KMS-11 (cell line): ENCODE measurements around the gene WDR73.

Source experiments
- H2AFZ ChIP-seq: fragments of 200-600 bp; sonication (generic); 2 replicates; pipeline ENCODE4 v1.6.1; 2016; ENCODE audit warnings: antibody characterized with exemption, mixed run types, low read depth
- H3K27ac ChIP-seq: fragments of 200-600 bp; sonication (generic); 2 replicates; pipeline ENCODE4 v1.6.1; 2016; ENCODE audit warnings: mild to moderate bottlenecking, mixed run types
- H3K27me3 ChIP-seq: fragments of 200-600 bp; sonication (generic); 2 replicates; pipeline ENCODE4 v1.6.1; 2017; ENCODE audit warnings: mild to moderate bottlenecking, low read depth, mixed run types, moderate library complexity; ENCODE audit not compliant: insufficient read depth
- H3K36me3 ChIP-seq: fragments of 200-600 bp; sonication (generic); 2 replicates; pipeline ENCODE4 v1.6.1; 2017; ENCODE audit warnings: mild to moderate bottlenecking, mixed run types; ENCODE audit not compliant: insufficient read depth
- H3K4me1 ChIP-seq: fragments of 200-600 bp; sonication (generic); 2 replicates; pipeline ENCODE4 v1.6.1; 2016; ENCODE audit warnings: mild to moderate bottlenecking, low read depth, mixed run types; ENCODE audit not compliant: poor library complexity, severe bottlenecking
- H3K4me2 ChIP-seq: fragments of 200-600 bp; sonication (generic); 2 replicates; pipeline ENCODE4 v1.7.0; 2016; ENCODE audit warnings: mild to moderate bottlenecking, mixed run types
- H3K4me3 ChIP-seq: fragments of 200-600 bp; sonication (generic); IDR thresholded peaks from 2 replicates; pipeline ENCODE4 v1.6.1; 2017; ENCODE audit warnings: low read depth, low read length, mixed read lengths; ENCODE audit not compliant: insufficient read depth
- H3K79me2 ChIP-seq: fragments of 200-600 bp; sonication (generic); 2 replicates; pipeline ENCODE4 v1.6.1; 2016; ENCODE audit warnings: low read depth, mixed run types; ENCODE audit not compliant: insufficient read depth
- H3K9ac ChIP-seq: fragments of 200-600 bp; sonication (generic); 2 replicates; pipeline ENCODE4 v1.6.1; 2016; ENCODE audit warnings: mild to moderate bottlenecking, mixed run types
- H4K20me1 ChIP-seq: fragments of 200-600 bp; sonication (generic); 2 replicates; pipeline ENCODE4 v1.6.1; 2016; ENCODE audit warnings: mild to moderate bottlenecking, mixed run types; ENCODE audit not compliant: insufficient read depth
- TF ChIP-seq, protein P1 (sequence below): fragments of 200-600 bp; sonication (generic); conservative IDR thresholded peaks from 2 replicates; pipeline ENCODE4 v1.6.1; 2017; ENCODE audit warnings: low read depth, mild to moderate bottlenecking, antibody characterized with exemption, low read length, moderate library complexity, mixed read lengths

The WDR73 gene

DNA sequence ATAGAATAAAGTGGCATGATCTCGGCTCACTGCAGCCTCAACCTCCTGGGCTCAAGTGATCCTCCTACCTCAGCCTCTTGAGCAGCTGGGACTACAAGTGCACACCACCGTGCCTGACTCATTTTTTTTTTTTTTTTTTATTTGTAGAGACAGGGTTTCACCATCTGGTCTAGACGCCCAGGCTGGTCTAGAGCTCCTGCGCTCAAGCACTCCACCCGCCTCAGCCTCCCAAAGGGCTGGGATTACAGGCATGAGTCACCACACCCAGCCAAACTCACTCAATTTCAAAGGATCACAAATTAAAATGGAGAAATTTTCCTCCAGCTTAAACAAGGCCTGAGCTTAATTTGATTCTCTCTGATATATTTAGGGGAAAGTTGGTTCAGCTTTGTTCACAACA is 31.2 kb upstream of the WDR73 start:
- H3K4me1 ChIP-seq, result no peaks in the 10 kb centered on the region
- no peak overlapping the region for H3K4me3 ChIP-seq
- H3K36me3 ChIP-seq, result no peaks in the 10 kb centered on the region
- H3K4me2 ChIP-seq, result no peak overlapping the region
- no peaks in the 10 kb centered on the region; the same call in 1 of the 2 replicates for H4K20me1 ChIP-seq
- no peaks in the 10 kb centered on the region; the same call in 1 of the 2 replicates for H3K79me2 ChIP-seq
- H2AFZ ChIP-seq, result no peak overlapping the region
- TF ChIP-seq, protein P1, sequence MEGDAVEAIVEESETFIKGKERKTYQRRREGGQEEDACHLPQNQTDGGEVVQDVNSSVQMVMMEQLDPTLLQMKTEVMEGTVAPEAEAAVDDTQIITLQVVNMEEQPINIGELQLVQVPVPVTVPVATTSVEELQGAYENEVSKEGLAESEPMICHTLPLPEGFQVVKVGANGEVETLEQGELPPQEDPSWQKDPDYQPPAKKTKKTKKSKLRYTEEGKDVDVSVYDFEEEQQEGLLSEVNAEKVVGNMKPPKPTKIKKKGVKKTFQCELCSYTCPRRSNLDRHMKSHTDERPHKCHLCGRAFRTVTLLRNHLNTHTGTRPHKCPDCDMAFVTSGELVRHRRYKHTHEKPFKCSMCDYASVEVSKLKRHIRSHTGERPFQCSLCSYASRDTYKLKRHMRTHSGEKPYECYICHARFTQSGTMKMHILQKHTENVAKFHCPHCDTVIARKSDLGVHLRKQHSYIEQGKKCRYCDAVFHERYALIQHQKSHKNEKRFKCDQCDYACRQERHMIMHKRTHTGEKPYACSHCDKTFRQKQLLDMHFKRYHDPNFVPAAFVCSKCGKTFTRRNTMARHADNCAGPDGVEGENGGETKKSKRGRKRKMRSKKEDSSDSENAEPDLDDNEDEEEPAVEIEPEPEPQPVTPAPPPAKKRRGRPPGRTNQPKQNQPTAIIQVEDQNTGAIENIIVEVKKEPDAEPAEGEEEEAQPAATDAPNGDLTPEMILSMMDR, result no peak
- H3K27ac ChIP-seq, result no peak overlapping the region
- no peaks in the 10 kb centered on the region for H3K27me3 ChIP-seq
- H3K9ac ChIP-seq, result no peak overlapping the region

DNA sequence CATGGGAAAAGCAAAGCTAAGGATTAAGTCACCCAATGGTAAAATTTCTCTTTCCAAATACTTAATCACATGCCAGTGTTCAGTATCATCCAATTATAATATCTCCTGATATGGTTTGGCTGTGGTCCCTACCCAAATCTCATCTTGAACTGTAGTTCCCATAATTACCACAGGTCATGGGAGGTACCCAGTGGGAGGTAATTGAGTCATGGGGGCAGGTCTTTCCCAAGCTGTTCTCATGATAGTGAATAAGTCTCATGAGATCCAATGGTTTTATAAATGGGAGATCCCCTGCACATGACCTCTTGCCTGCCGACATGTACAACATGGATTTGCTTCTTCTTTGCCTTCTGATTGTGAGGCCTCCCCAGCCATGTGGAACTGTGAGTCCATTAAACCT is 30.0 kb upstream of the WDR73 start:
- H3K79me2 ChIP-seq, result no peaks in the 10 kb centered on the region; the same call in 1 of the 2 replicates
- no peaks in the 10 kb centered on the region; the same call in 1 of the 2 replicates for H3K36me3 ChIP-seq
- TF ChIP-seq, protein P1, result no peak
- no peaks in the 10 kb centered on the region; the same call in 1 of the 2 replicates for H4K20me1 ChIP-seq
- H3K27ac ChIP-seq, result no peak overlapping the region
- H3K9ac ChIP-seq, result no peak overlapping the region
- no peak overlapping the region for H3K4me2 ChIP-seq
- no peak overlapping the region for H3K4me3 ChIP-seq
- no peaks in the 10 kb centered on the region for H3K4me1 ChIP-seq
- H2AFZ ChIP-seq, result no peak overlapping the region
- H3K27me3 ChIP-seq, result no peaks in the 10 kb centered on the region

DNA sequence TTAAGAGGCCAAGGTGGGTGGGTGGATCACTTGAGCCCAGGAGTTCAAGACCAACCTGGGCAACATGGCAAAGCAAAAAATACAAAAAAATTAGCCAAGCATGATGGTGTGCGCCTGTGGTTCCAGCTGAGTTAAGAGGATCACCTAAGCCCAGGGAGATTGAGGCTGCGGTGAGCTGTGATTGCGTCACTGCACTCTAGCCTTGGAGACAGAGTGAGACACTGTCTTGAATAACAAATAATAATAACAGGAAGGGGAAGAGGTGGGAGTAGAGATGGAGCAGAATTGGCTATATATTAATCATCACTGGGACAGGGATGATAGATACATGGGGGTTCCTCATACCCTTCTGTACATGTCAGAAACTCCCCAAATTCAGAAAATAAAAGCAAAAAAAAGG is 27.7 kb upstream of the WDR73 start:
- H3K27ac ChIP-seq, result no peak overlapping the region
- no peaks in the 10 kb centered on the region; the same call in 1 of the 2 replicates for H3K36me3 ChIP-seq
- no peaks in the 10 kb centered on the region for H3K27me3 ChIP-seq
- no peak overlapping the region for H2AFZ ChIP-seq
- no peak overlapping the region for H3K4me2 ChIP-seq
- TF ChIP-seq, protein P1, result no peak
- H3K4me1 ChIP-seq, result no peaks in the 10 kb centered on the region
- H3K79me2 ChIP-seq, result no peaks in the 10 kb centered on the region; the same call in 1 of the 2 replicates
- H3K9ac ChIP-seq, result no peak overlapping the region
- H3K4me3 ChIP-seq, result no peak overlapping the region
- H4K20me1 ChIP-seq, result no peaks in the 10 kb centered on the region; the same call in 1 of the 2 replicates

DNA sequence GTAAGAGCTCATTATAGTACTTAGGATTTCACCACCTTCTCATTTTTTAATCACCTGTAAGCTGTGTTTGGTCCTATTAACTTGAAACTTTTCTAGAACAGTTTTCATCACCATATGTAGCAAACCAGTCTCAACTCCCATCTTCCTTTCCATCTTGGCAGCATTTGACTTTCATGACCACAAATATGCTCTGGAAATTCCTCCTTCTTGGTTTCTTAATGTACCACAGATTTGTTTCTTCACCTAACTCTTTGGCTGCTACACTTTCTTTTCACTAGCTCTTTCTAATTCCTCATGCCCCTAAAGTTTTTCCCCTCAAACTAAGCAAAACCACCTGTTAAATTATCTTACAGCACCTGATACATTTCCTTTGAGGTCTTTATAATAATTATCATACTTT is 17.1 kb upstream of the WDR73 start:
- TF ChIP-seq, protein P1, result no peak
- Histone ChIP-seq H4K20me1 (no peaks in the 10 kb centered on the region), H2AFZ (no peak overlapping the region), H3K4me3 (no peak overlapping the region), H3K4me2 (no peak overlapping the region), H3K27me3 (no peaks in the 10 kb centered on the region), H3K79me2 (no peaks in the 10 kb centered on the region), H3K36me3 (no peaks in the 10 kb centered on the region; the same call in 1 of the 2 replicates), H3K9ac (no peak overlapping the region), H3K4me1 (no peaks in the 10 kb centered on the region), H3K27ac (no peak overlapping the region)

DNA sequence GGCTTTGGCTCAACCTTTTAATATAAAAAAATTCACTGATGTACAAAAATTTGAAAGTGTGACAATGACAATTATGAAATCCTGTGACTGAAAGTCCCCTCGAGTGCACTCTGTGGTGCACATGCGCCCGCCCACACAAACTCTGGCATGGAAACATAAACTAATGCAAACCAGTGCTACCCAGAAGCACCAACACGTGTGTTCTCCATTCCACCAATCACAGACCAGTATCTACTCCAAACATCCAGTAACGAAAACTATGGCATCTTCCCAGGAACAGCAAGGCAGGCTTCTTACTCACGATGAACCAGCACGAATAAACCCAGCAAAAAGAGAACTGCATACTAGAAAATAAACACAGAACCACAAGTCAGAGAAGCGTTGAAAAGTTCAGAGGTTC is 15.6 kb upstream of the WDR73 start:
- Histone ChIP-seq H3K27me3 (no peaks in the 10 kb centered on the region), H4K20me1 (no peaks in the 10 kb centered on the region), H3K4me3 (no peak overlapping the region), H3K4me1 (no peaks in the 10 kb centered on the region), H3K79me2 (no peaks in the 10 kb centered on the region), H3K9ac (no peak overlapping the region), H3K36me3 (no peaks in the 10 kb centered on the region; the same call in 1 of the 2 replicates), H2AFZ (no peak overlapping the region), H3K27ac (no peak overlapping the region), H3K4me2 (no peak overlapping the region)
- TF ChIP-seq, protein P1, result no peak
